Glutamatergic neuron (in vitro differentiated cells): ENCODE results near the gene KLHDC8A. TPM values are rescaled to one million over a fixed set of nuclear protein-coding genes. Genes with fewer than 3 reads are reported as not detected.
A peak's percentile ranks its signal among the peaks of the same experiment; 100 is the strongest.

Experiments used
- DNase-seq: peaks from one replicate; pipeline ENCODE4 v3.0.0; 2022
- H3K27ac Mint-ChIP-seq: one replicate; pipeline ENCODE4 v1.8.0; 2020; ENCODE audit warnings: mild to moderate bottlenecking, mixed read lengths, inconsistent platforms; ENCODE audit not compliant: unreplicated experiment
- H3K27me3 Mint-ChIP-seq: one replicate; pipeline ENCODE4 v1.8.0; 2020; ENCODE audit warnings: mild to moderate bottlenecking, moderate library complexity, mixed read lengths, inconsistent platforms; ENCODE audit not compliant: unreplicated experiment
- H3K36me3 Mint-ChIP-seq: one replicate; pipeline ENCODE4 v1.8.0; 2020; ENCODE audit warnings: mild to moderate bottlenecking, mixed read lengths, inconsistent platforms; ENCODE audit not compliant: unreplicated experiment
- H3K4me1 Mint-ChIP-seq: one replicate; pipeline ENCODE4 v1.8.0; 2020; ENCODE audit warnings: mild to moderate bottlenecking, low read depth, mixed read lengths, inconsistent platforms; ENCODE audit not compliant: unreplicated experiment
- H3K4me3 Mint-ChIP-seq: one replicate; pipeline ENCODE4 v1.8.0; 2020; ENCODE audit warnings: mild to moderate bottlenecking, mixed read lengths, inconsistent platforms; ENCODE audit not compliant: unreplicated experiment
- H3K9me3 Mint-ChIP-seq: one replicate; pipeline ENCODE4 v1.8.0; 2020; ENCODE audit warnings: mild to moderate bottlenecking, moderate library complexity, mixed read lengths, inconsistent platforms; ENCODE audit not compliant: unreplicated experiment
- total RNA-seq: library from RNA; stranded (reverse); fragmentation: NEBNext Ultra II Directional; extraction: Animal tissue kit (Norgen Biotek cat#: 25700); gene quantifications from one replicate; pipeline ENCODE4 v1.2.1, GENCODE V29; 2021; ENCODE audit not compliant: unreplicated experiment
- TF ChIP-seq, protein P1 (sequence below): fragments of 200-600 bp; sonication (generic); IDR thresholded peaks from one replicate; pipeline ENCODE4 v1.5.0; 2021; ENCODE audit not compliant: partially characterized antibody, unreplicated experiment

KLHDC8A gene
- total RNA-seq, 1 donor from 2014 or later = 125 TPM

DNA sequence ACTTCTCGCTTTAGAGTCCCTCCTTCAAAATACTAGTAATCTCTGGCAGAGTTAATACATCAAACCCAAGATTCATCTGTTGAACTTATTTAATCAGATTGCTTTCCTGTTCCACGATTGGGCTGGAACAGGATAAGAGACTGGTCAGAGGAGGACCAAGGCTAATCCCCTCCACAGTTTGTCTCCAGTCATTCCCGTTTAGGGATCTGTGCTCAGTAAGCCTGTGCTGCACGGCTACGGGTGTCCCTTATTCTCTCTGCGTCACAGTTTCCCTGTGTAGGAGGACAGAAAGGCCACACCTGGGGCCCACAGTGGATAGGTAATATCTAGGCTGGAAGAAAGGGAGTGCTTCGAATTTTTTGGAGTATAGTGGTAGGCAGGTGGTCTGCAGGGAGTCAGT, 18.7 kb downstream of the KLHDC8A start:
- Mint-ChIP-seq H3K9me3 (peaks cover 11% of the 10 kb centered on the region), H3K27me3 (peaks cover 13% of the 10 kb centered on the region)

DNA sequence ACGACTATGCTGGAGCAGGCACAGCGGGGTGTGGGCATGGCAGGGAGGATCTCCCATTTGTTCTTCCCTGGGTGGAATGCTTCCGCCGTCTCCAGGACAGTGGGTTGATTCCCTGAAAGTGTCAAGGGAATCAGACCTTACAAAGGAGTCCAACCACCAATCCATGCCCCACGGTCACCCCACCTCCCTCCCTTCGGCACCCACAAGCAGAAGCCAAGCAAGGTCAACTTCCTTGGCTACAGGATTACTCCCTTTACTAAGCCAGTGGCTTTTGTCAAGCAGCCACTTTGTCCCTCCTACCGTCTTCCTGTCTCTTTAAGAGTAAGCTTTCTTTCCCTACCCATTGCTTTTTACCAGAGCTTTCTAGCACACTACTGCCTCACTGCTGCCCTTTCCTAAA, 19.2 kb downstream of the KLHDC8A start:
- peaks cover 12% of the 10 kb centered on the region for H3K27me3 Mint-ChIP-seq

More for the DNA sequence above, 18.7 kb downstream of the KLHDC8A start:
- TF ChIP-seq, protein P1, sequence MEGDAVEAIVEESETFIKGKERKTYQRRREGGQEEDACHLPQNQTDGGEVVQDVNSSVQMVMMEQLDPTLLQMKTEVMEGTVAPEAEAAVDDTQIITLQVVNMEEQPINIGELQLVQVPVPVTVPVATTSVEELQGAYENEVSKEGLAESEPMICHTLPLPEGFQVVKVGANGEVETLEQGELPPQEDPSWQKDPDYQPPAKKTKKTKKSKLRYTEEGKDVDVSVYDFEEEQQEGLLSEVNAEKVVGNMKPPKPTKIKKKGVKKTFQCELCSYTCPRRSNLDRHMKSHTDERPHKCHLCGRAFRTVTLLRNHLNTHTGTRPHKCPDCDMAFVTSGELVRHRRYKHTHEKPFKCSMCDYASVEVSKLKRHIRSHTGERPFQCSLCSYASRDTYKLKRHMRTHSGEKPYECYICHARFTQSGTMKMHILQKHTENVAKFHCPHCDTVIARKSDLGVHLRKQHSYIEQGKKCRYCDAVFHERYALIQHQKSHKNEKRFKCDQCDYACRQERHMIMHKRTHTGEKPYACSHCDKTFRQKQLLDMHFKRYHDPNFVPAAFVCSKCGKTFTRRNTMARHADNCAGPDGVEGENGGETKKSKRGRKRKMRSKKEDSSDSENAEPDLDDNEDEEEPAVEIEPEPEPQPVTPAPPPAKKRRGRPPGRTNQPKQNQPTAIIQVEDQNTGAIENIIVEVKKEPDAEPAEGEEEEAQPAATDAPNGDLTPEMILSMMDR = no peak
- Mint-ChIP-seq H3K4me1 (peaks cover 12% of the 10 kb centered on the region), H3K4me3 (no peak overlapping the region), H3K27ac (no peak overlapping the region), H3K36me3 (no peaks in the 10 kb centered on the region)
- no peak for DNase-seq

DNA sequence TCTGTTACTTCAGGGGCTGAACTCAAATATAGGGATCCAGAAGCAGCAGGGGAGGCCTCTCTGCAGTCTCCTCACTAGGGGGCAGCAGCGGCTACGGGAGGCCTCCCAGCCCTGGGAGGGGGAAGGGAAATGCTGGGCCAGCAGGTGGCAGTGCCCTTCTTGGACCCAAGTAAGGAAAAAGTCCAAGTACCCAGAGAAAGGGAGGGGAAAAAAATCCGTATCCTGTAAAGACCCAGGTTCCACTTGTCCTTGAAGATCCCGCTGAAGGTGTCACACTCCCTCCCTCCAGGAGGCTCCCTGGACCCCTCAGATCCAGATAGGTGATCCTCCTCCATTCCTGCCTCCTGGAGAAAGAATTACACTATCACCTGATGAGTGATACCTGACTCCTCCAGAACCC, 21.0 kb downstream of the KLHDC8A start:
- H3K4me3 Mint-ChIP-seq = no peak overlapping the region
- TF ChIP-seq, protein P1 = peak; percentile 82
- H3K36me3 Mint-ChIP-seq = no peaks in the 10 kb centered on the region
- peaks cover 13% of the 10 kb centered on the region for H3K27me3 Mint-ChIP-seq
- H3K27ac Mint-ChIP-seq = no peak overlapping the region
- DNase-seq = peak; percentile 90
- H3K4me1 Mint-ChIP-seq = peaks cover 11% of the 10 kb centered on the region
- peaks cover 10% of the 10 kb centered on the region for H3K9me3 Mint-ChIP-seq

More for the DNA sequence above, 19.2 kb downstream of the KLHDC8A start:
- H3K36me3 Mint-ChIP-seq = no peaks in the 10 kb centered on the region
- no peak overlapping the region for H3K27ac Mint-ChIP-seq
- H3K4me1 Mint-ChIP-seq = peaks cover 10% of the 10 kb centered on the region
- TF ChIP-seq, protein P1 = no peak
- no peak for DNase-seq
- peaks cover 9% of the 10 kb centered on the region for H3K9me3 Mint-ChIP-seq
- no peak overlapping the region for H3K4me3 Mint-ChIP-seq

DNA sequence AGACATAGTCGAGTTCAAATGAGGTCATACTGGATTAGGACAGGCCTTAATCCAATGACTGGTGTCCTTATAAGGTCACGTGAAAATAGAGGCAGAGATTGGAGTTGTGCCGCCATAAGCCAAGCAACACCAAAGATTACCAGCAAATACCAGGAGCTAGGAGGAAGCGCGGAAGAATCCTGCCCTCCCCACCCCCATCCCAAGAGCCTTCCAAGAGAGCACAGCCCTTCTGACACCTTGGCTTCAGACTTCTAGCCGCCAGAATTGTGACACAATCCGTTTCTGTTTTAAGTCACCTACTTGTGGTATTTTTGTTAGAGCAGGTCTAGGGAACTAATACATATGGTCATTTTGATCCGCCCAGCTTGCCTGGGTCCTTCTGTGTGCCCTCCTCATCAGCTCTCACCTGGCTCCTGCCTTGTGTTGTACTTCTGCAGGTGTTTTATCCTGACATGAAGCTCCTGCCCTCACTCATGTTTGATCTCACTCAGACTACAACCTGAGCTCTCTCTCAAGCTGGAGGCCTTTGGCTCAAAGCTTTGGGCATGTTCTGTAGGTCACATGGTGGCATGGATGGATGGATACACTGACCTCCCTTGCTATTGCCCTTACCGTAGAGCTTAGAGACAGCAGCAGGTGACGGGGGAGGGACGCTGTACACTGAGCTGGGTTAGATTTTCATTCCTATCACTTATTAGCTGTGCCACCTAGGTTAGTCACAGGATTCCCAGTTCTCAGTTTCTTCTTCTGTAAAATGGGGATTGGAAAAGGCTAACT, 24.5 kb downstream of the KLHDC8A start:
- Mint-ChIP-seq H3K4me3 (peak overlapping the region; percentile 39), H3K27ac (no peak overlapping the region), H3K4me1 (peaks cover 18% of the 10 kb centered on the region), H3K36me3 (no peaks in the 10 kb centered on the region), H3K27me3 (peaks cover 20% of the 10 kb centered on the region), H3K9me3 (peaks cover 7% of the 10 kb centered on the region)
- TF ChIP-seq, protein P1 = no peak
- no peak for DNase-seq

DNA sequence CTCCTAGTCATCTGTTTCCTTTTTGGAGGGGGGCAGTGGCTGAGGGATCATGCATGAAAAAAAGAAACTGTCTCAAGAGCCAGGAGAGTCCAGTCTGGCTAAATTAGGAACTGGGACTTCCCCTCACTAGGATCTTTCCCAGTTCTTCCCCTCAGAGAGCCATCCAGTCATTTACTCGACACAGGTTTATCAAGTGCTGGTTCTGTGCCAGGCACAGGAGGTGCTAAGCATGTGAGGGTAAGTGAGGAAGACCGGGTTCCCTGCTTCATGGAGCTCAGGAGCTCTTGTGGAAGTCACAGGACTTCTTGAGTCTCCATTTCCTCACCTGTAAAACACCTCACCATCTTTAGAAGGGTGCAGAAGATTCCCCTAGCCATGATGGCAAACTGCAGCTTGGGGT, 26.6 kb downstream of the KLHDC8A start:
- Mint-ChIP-seq H3K9me3 (peaks cover 7% of the 10 kb centered on the region), H3K4me3 (no peak overlapping the region), H3K27ac (no peak overlapping the region), H3K4me1 (peaks cover 23% of the 10 kb centered on the region), H3K27me3 (peaks cover 19% of the 10 kb centered on the region), H3K36me3 (no peaks in the 10 kb centered on the region)
- TF ChIP-seq, protein P1 = no peak
- DNase-seq = no peak
